Measurements from ENCODE around the gene PDPK1. TPM values are rescaled to one million over a fixed set of nuclear protein-coding genes. Genes with fewer than 3 reads are reported as not detected.
A peak's percentile ranks its signal among the peaks of the same experiment; 100 is the strongest.

The PDPK1 gene
- total RNA-seq, 4 donors from 2014 or later: 22.2 to 34.5 (median 25.6) TPM

GRCh38 chr16:2520097-2520783, 17.6 kb upstream of the PDPK1 start, which contains the start of gene AMDHD2:
Gene AMDHD2, plus strand, starts transcription at chr16:2520371. Its CDS starts 88 bp downstream, at chr16:2520459.
- DNase-seq (ENCODE audit: low spot score) (peak; percentile 82), ATAC-seq (ENCODE audit: low FRiP score) (peak; percentile 58)
- no peak for TF ChIP-seq CTCF (IDR thresholded peaks at IDR 0.05)

GRCh38 chr16:2520784-2521531, 16.9 kb upstream of the PDPK1 start:
- DNase-seq (ENCODE audit: low spot score): no peak
- no peak for ATAC-seq (ENCODE audit: low FRiP score)
- no peak for TF ChIP-seq CTCF (IDR thresholded peaks at IDR 0.05)

- TF ChIP-seq CTCF (IDR thresholded peaks at IDR 0.05): no peak
- no peak for DNase-seq (ENCODE audit: low spot score)
- ATAC-seq (ENCODE audit: low FRiP score): no peak
These were observed 14.0 kb upstream of the PDPK1 start for GRCh38 chr16:2523801-2524231.

GRCh38 chr16:2524339-2524938, 13.4 kb upstream of the PDPK1 start:
- no peak for ATAC-seq (ENCODE audit: low FRiP score)
- no peak for TF ChIP-seq CTCF (IDR thresholded peaks at IDR 0.05)
- DNase-seq (ENCODE audit: low spot score): no peak

- DNase-seq (ENCODE audit: low spot score): no peak
- TF ChIP-seq CTCF (IDR thresholded peaks at IDR 0.05): no peak
- no peak for ATAC-seq (ENCODE audit: low FRiP score)
These were observed 11.7 kb upstream of the PDPK1 start for GRCh38 chr16:2526135-2526534.

- no peak for ATAC-seq (ENCODE audit: low FRiP score)
- no peak for DNase-seq (ENCODE audit: low spot score)
- TF ChIP-seq CTCF (IDR thresholded peaks at IDR 0.05): no peak
These were observed 10.6 kb upstream of the PDPK1 start for GRCh38 chr16:2527071-2527783.

Data from omental fat pad (tissue), 4 donors.